B cell (primary cell): ENCODE data around the gene PNPO. TPM values are rescaled to one million over a fixed set of nuclear protein-coding genes. Genes with fewer than 3 reads are reported as not detected.

Experiments used
- ATAC-seq: fragments of 200-7000 bp; cut with Tn5 transposase; one replicate; pipeline ENCODE4 v1.10.0; 2021; ENCODE audit warnings: low read depth, mild to moderate bottlenecking, moderate number of reproducible peaks, moderate library complexity
- CTCF ChIA-PET: fragments of 350-600 bp; sonication (Branson Sonifier 250); formaldehyde crosslinking; loops from one replicate; lab custom pipeline; 2021; ENCODE audit warnings: antibody characterized with exemption, inconsistent platforms; lab: Charles Lee
- POLR2A ChIA-PET: fragments of 350-600 bp; sonication (Branson Sonifier 250); formaldehyde crosslinking; loops from one replicate; lab custom pipeline; 2021; ENCODE audit warnings: antibody characterized with exemption; lab: Charles Lee
- DNase-seq: peaks from one replicate; pipeline ENCODE4 v3.0.0; 2013
- H2AFZ ChIP-seq: 2 replicates; pipeline ENCODE4 v1.6.1; 2012; ENCODE audit warnings: mild to moderate bottlenecking, low read depth, low read length; ENCODE audit not compliant: insufficient read depth, poor library complexity, severe bottlenecking
- H3K27ac ChIP-seq, 2 donors: 1 replicate in 1 of 2; 2 replicates in 1 of 2; pipeline ENCODE4 v1.5.1; 2012 to 2013; ENCODE audit warnings: low read length in 2 of 2, mild to moderate bottlenecking in 2 of 2, moderate library complexity in 1 of 2
- H3K27me3 ChIP-seq, 4 experiments: fragments of 200-600 bp in 1 of 4; sonication (generic) in 1 of 4; replicated peaks in 1 of 4; 1 replicate in 2 of 4; 2 replicates in 2 of 4; pipeline versions ENCODE4 v1.6.1 to v1.7.0; 2013 to 2016; ENCODE audit warnings: low read length in 3 of 4, mild to moderate bottlenecking in 2 of 4, mixed read lengths in 1 of 4, moderate library complexity in 1 of 4; ENCODE audit not compliant: insufficient read depth in 4 of 4, control insufficient read depth in 3 of 4; ENCODE audit errors: control extremely low read depth in 1 of 4
- H3K36me3 ChIP-seq, 2 experiments: replicated peaks in 1 of 2; 1 replicate in 1 of 2; 2 replicates in 1 of 2; pipeline versions ENCODE4 v1.6.1 to v1.7.1; 2013; ENCODE audit warnings: low read length in 1 of 2; ENCODE audit not compliant: insufficient read depth in 2 of 2, control insufficient read depth in 1 of 2; ENCODE audit errors: control extremely low read depth in 1 of 2, extremely low read depth in 1 of 2
- H3K4me1 ChIP-seq, 2 donors: fragments of 200-600 bp in 1 of 2; sonication (generic) in 1 of 2; 1 replicate in 1 of 2; 2 replicates in 1 of 2; pipeline versions ENCODE4 v1.5.1 to v1.6.1; 2013 to 2017; ENCODE audit warnings: low read length in 2 of 2; ENCODE audit not compliant: control insufficient read depth in 2 of 2, insufficient read depth in 2 of 2
- H3K4me2 ChIP-seq: replicated peaks from 2 replicates; pipeline ENCODE3; 2012; ENCODE audit warnings: mild to moderate bottlenecking, low read depth, low read length; ENCODE audit not compliant: poor library complexity, severe bottlenecking
- H3K4me3 ChIP-seq, 5 experiments: fragments of 200-600 bp in 1 of 5; sonication (generic) in 1 of 5; 1 replicate in 3 of 5; 2 replicates in 2 of 5; pipeline versions ENCODE4 v1.5.1 to v1.7.0; 2011 to 2016; ENCODE audit warnings: low read length in 4 of 5, mild to moderate bottlenecking in 4 of 5, low read depth in 2 of 5, control low read depth in 1 of 5, moderate library complexity in 1 of 5; ENCODE audit not compliant: insufficient read depth in 1 of 5; ENCODE audit errors: control extremely low read depth in 1 of 5, extremely low read depth in 1 of 5
- H3K79me2 ChIP-seq: fragments of 200-600 bp; sonication (generic); one replicate; pipeline ENCODE4 v1.6.0; 2016; ENCODE audit warnings: low read length; ENCODE audit not compliant: control insufficient read depth, insufficient read depth
- H3K9ac ChIP-seq: fragments of 200-600 bp; sonication (generic); 2 replicates; pipeline ENCODE4 v1.6.1; 2017; ENCODE audit warnings: mild to moderate bottlenecking, low read length, moderate library complexity
- H3K9me3 ChIP-seq, 3 donors: one replicate each; pipeline versions ENCODE4 v1.6.1 to v1.7.1; 2013; ENCODE audit warnings: low read length in 2 of 3; ENCODE audit not compliant: control insufficient read depth in 2 of 3, insufficient read depth in 1 of 3; ENCODE audit errors: control extremely low read depth in 1 of 3
- H4K20me1 ChIP-seq: 2 replicates; pipeline ENCODE4 v1.6.0; 2012; ENCODE audit warnings: mild to moderate bottlenecking, low read length; ENCODE audit not compliant: insufficient read depth, control insufficient read depth, poor library complexity, severe bottlenecking
- H3K27ac Mint-ChIP-seq: one replicate; pipeline ENCODE4 v1.8.0; 2021; ENCODE audit warnings: mixed read lengths
- H3K27me3 Mint-ChIP-seq: one replicate; pipeline ENCODE4 v1.8.0; 2021; ENCODE audit warnings: mixed read lengths
- H3K4me1 Mint-ChIP-seq: one replicate; pipeline ENCODE4 v1.8.0; 2021; ENCODE audit warnings: mixed read lengths
- H3K4me3 Mint-ChIP-seq: one replicate; pipeline ENCODE4 v1.8.0; 2021; ENCODE audit warnings: mixed read lengths
- H3K9me3 Mint-ChIP-seq: one replicate; pipeline ENCODE4 v1.8.0; 2022; ENCODE audit warnings: mixed read lengths; ENCODE audit not compliant: insufficient read depth
- EZH2 ChIP-seq: IDR thresholded peaks from 2 replicates; pipeline ENCODE4 v1.6.1; 2012; ENCODE audit warnings: borderline replicate concordance, low read depth, mild to moderate bottlenecking, moderate library complexity, low read length; ENCODE audit not compliant: insufficient read depth, poor library complexity, severe bottlenecking
- WGBS: methylation state at CpG from one replicate; pipeline ENCODE4 v1.1.5; 2013; ENCODE audit warnings: missing lambda C conversion rate; ENCODE audit not compliant: insufficient coverage; 5-methylcytosine and 5-hydroxymethylcytosine counted together
- intact Hi-C: fragments of 100-400 bp; cut with micrococcal nuclease; formaldehyde crosslinking; loops from one replicate; pipeline ENCODE4 v1.10.0; 2022
- polyA plus RNA-seq: library from polyadenylated mRNA; depleted of rRNA; stranded (reverse); fragments of >200 nt; gene quantifications from 2 replicates; pipeline ENCODE4 v1.2.3, GENCODE V29; 2012
- total RNA-seq, 2 donors: library from RNA; stranded (reverse); fragments of 120-200 nt in 1 of 2; gene quantifications; 1 replicate in 1 of 2; 2 replicates in 1 of 2; pipeline versions ENCODE4 v1.2.3 to v1.2.4, GENCODE V29; 2013 to 2022
- TF ChIP-seq, protein P1 (sequence below): fragments of 200-600 bp; IDR thresholded peaks from one replicate; pipeline ENCODE4 v1.8.0; 2022; ENCODE audit warnings: antibody characterized with exemption, mild to moderate bottlenecking

Gene PNPO
- total and polyA plus RNA-seq, 2 donors (not counting 1 experiment from before 2014, with no cell fraction given) = 8.0 to 14.7 TPM

DNA sequence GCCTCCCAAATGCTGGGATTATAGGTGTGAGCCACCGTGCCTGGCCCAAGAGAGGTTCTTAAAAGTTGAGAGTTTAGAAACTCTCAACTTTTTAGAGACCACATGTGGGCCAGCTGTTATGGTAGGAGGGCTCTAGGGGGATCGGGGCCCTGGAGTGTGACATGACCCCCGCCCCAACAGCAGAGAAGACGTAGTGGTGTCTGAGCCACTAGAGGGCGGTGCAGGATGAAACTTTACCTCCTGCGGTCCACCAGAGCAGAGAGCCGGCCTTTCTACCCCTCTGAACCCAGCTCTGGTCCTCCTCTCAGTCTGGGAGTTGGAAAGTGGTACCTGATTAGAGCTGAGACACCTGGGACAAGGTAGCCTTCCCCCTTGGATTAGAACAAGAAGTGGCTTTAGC lies 37.0 kb downstream of the PNPO start:
- peaks cover 2% of the 10 kb centered on the region for H3K4me1 Mint-ChIP-seq
- H3K27ac ChIP-seq = no peak overlapping the region
- H4K20me1 ChIP-seq = no peaks in the 10 kb centered on the region
- no peak overlapping the region for H3K9ac ChIP-seq
- H3K79me2 ChIP-seq = no peaks in the 10 kb centered on the region
- H3K27me3 ChIP-seq = no peaks in the 10 kb centered on the region
- H3K27me3 Mint-ChIP-seq = no peaks in the 10 kb centered on the region
- H3K4me3 ChIP-seq = no peak overlapping the region
- no peaks in the 10 kb centered on the region for H3K9me3 Mint-ChIP-seq
- H3K27ac Mint-ChIP-seq = no peak overlapping the region
- H2AFZ ChIP-seq = no peak overlapping the region
- H3K4me1 ChIP-seq = no peaks in the 10 kb centered on the region
- WGBS = 35% methylated on average over 2 of the region's 7 CpGs
- peak; percentile 67 for DNase-seq
- TF ChIP-seq, protein P1, sequence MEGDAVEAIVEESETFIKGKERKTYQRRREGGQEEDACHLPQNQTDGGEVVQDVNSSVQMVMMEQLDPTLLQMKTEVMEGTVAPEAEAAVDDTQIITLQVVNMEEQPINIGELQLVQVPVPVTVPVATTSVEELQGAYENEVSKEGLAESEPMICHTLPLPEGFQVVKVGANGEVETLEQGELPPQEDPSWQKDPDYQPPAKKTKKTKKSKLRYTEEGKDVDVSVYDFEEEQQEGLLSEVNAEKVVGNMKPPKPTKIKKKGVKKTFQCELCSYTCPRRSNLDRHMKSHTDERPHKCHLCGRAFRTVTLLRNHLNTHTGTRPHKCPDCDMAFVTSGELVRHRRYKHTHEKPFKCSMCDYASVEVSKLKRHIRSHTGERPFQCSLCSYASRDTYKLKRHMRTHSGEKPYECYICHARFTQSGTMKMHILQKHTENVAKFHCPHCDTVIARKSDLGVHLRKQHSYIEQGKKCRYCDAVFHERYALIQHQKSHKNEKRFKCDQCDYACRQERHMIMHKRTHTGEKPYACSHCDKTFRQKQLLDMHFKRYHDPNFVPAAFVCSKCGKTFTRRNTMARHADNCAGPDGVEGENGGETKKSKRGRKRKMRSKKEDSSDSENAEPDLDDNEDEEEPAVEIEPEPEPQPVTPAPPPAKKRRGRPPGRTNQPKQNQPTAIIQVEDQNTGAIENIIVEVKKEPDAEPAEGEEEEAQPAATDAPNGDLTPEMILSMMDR = peak; percentile 77
- no peak for TF ChIP-seq EZH2
- H3K36me3 ChIP-seq = peaks cover 2 to 86% of the 10 kb centered on the region in 2 experiments
- peak; percentile 88 for ATAC-seq
- H3K9me3 ChIP-seq = no peaks in the 10 kb centered on the region
- intact Hi-C loops = loop anchor here (1.0 to 2.0 kb wide), 3 partner anchors 34 to 96 kb away; no protein-coding TSS in a partner anchor
- H3K4me2 ChIP-seq = no peak overlapping the region
- CTCF ChIA-PET = interaction anchor here (0.6 to 3.2 kb wide), 27 partner anchors 9 to 157 kb away, joined by 3 to 20 read pairs (median 4); partner anchors contain the start of gene PNPO
- H3K4me3 Mint-ChIP-seq = no peak overlapping the region
- POLR2A ChIA-PET = no interaction called here

DNA sequence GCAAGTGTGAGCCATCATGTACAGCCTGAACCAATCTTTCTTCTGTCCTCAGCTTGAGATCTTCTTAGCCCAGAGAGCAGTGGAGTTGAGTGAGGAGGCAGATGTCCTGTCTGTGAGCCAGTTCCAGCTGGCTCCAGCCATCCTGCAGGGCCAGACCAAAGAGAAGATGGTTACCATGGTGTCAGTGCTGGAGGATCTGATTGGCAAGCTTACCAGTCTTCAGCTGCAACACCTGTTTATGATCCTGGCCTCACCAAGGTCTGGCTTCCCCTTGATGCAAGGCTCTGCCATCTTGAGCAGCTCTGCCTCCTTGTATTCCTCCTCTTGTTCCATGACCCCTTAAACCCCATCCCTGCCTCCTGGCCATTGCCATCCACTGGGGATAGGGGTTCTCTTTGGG lies 39.2 kb downstream of the PNPO start:
- H4K20me1 ChIP-seq = no peaks in the 10 kb centered on the region
- no peak overlapping the region for H3K4me3 Mint-ChIP-seq
- no peaks in the 10 kb centered on the region for H3K4me1 ChIP-seq
- H3K9ac ChIP-seq = no peak overlapping the region
- H3K4me2 ChIP-seq = no peak overlapping the region
- CTCF ChIA-PET = interaction anchor here (1.2 to 2.9 kb wide), 4 partner anchors 31 to 100 kb away, joined by 3 to 15 read pairs (median 4); no protein-coding TSS in a partner anchor
- no peak overlapping the region for H2AFZ ChIP-seq
- POLR2A ChIA-PET = no interaction called here
- intact Hi-C loops = no loop called here
- H3K27ac Mint-ChIP-seq = no peak overlapping the region
- no peak overlapping the region for H3K27ac ChIP-seq
- H3K9me3 Mint-ChIP-seq = no peaks in the 10 kb centered on the region
- H3K27me3 ChIP-seq = no peaks in the 10 kb centered on the region
- peaks cover 2 to 68% of the 10 kb centered on the region in 2 experiments for H3K36me3 ChIP-seq
- no peaks in the 10 kb centered on the region for H3K4me1 Mint-ChIP-seq
- H3K4me3 ChIP-seq = no peak overlapping the region
- TF ChIP-seq EZH2 = no peak
- no peaks in the 10 kb centered on the region for H3K79me2 ChIP-seq
- no peak for ATAC-seq
- DNase-seq = no peak
- no peaks in the 10 kb centered on the region for H3K9me3 ChIP-seq
- H3K27me3 Mint-ChIP-seq = no peaks in the 10 kb centered on the region
